Glutamatergic neuron (in vitro differentiated cells): ENCODE measurements around the gene GLIPR2. TPM values are rescaled to one million over a fixed set of nuclear protein-coding genes. Genes with fewer than 3 reads are reported as not detected.

ENCODE experiments used
- DNase-seq: peaks from one replicate; pipeline ENCODE4 v3.0.0; 2022
- H3K27ac Mint-ChIP-seq: one replicate; pipeline ENCODE4 v1.8.0; 2020; ENCODE audit warnings: mild to moderate bottlenecking, mixed read lengths, inconsistent platforms; ENCODE audit not compliant: unreplicated experiment
- H3K27me3 Mint-ChIP-seq: one replicate; pipeline ENCODE4 v1.8.0; 2020; ENCODE audit warnings: mild to moderate bottlenecking, moderate library complexity, mixed read lengths, inconsistent platforms; ENCODE audit not compliant: unreplicated experiment
- H3K36me3 Mint-ChIP-seq: one replicate; pipeline ENCODE4 v1.8.0; 2020; ENCODE audit warnings: mild to moderate bottlenecking, mixed read lengths, inconsistent platforms; ENCODE audit not compliant: unreplicated experiment
- H3K4me1 Mint-ChIP-seq: one replicate; pipeline ENCODE4 v1.8.0; 2020; ENCODE audit warnings: mild to moderate bottlenecking, low read depth, mixed read lengths, inconsistent platforms; ENCODE audit not compliant: unreplicated experiment
- H3K4me3 Mint-ChIP-seq: one replicate; pipeline ENCODE4 v1.8.0; 2020; ENCODE audit warnings: mild to moderate bottlenecking, mixed read lengths, inconsistent platforms; ENCODE audit not compliant: unreplicated experiment
- H3K9me3 Mint-ChIP-seq: one replicate; pipeline ENCODE4 v1.8.0; 2020; ENCODE audit warnings: mild to moderate bottlenecking, moderate library complexity, mixed read lengths, inconsistent platforms; ENCODE audit not compliant: unreplicated experiment
- CTCF ChIP-seq: fragments of 200-600 bp; sonication (generic); IDR thresholded peaks from one replicate; pipeline ENCODE4 v1.5.0; 2021; ENCODE audit not compliant: partially characterized antibody, unreplicated experiment
- total RNA-seq: library from RNA; stranded (reverse); fragmentation: NEBNext Ultra II Directional; extraction: Animal tissue kit (Norgen Biotek cat#: 25700); gene quantifications from one replicate; pipeline ENCODE4 v1.2.1, GENCODE V29; 2021; ENCODE audit not compliant: unreplicated experiment

GLIPR2 gene
- total RNA-seq, 1 donor from 2014 or later = 84.4 TPM

- H3K4me3 Mint-ChIP-seq = no peak overlapping the region
- no peaks in the 10 kb centered on the region for H3K36me3 Mint-ChIP-seq
- H3K27me3 Mint-ChIP-seq = peaks cover 3% of the 10 kb centered on the region
- no peak overlapping the region for H3K27ac Mint-ChIP-seq
- H3K4me1 Mint-ChIP-seq = peaks cover 11% of the 10 kb centered on the region
- no peak for TF ChIP-seq CTCF
- no peak for DNase-seq
- no peaks in the 10 kb centered on the region for H3K9me3 Mint-ChIP-seq
These were observed 50.9 kb downstream of the GLIPR2 start for GRCh38 chr9:36187414-36187813.

DNA sequence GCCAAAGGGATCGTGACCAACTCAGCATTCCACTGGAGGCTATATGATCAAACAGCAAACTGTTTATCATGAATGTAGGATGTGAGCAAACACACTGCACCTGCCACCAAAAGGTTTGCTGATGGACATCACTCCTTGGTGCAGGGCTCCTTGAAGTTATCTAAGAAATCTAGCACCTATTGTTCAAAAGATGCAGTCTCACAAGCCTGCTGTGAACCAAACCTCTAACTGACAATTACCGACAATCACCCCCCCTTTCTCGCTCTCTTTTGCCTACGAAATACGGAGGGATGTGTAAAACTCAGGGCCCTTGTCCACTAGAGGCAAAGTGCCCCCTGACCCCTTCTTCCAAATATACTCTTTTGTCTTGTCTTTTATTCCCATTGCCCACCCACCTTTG lies 51.7 kb downstream of the GLIPR2 start:
- no peaks in the 10 kb centered on the region for H3K36me3 Mint-ChIP-seq
- no peak overlapping the region for H3K4me3 Mint-ChIP-seq
- no peak overlapping the region for H3K27ac Mint-ChIP-seq
- no peak for DNase-seq
- H3K4me1 Mint-ChIP-seq = peaks cover 16% of the 10 kb centered on the region
- peaks cover 3% of the 10 kb centered on the region for H3K27me3 Mint-ChIP-seq
- TF ChIP-seq CTCF = no peak
- no peaks in the 10 kb centered on the region for H3K9me3 Mint-ChIP-seq

GRCh38 chr9:36189976-36190375 lies 53.4 kb downstream of the GLIPR2 start:
- Mint-ChIP-seq H3K4me1 (peaks cover 21% of the 10 kb centered on the region), H3K27me3 (peaks cover 3% of the 10 kb centered on the region), H3K9me3 (no peaks in the 10 kb centered on the region), H3K4me3 (peak overlapping the region; percentile 84), H3K36me3 (no peaks in the 10 kb centered on the region), H3K27ac (no peak overlapping the region)
- no peak for TF ChIP-seq CTCF
- DNase-seq = no peak

- TF ChIP-seq CTCF = peak; percentile 34
- Mint-ChIP-seq H3K27me3 (peaks cover 3% of the 10 kb centered on the region), H3K4me1 (peaks cover 21% of the 10 kb centered on the region), H3K4me3 (peak within 1 kb of the TSS; percentile 98), H3K9me3 (no peaks in the 10 kb centered on the region), H3K27ac (peak within 1 kb of the TSS; percentile 69), H3K36me3 (no peaks in the 10 kb centered on the region)
- peak; percentile 93 for DNase-seq
These were observed 54.1 kb downstream of the GLIPR2 start, which contains the start of gene CLTA for GRCh38 chr9:36190388-36191289. Gene CLTA, plus strand, starts transcription at chr9:36190921. Its CDS starts 136 bp downstream, at chr9:36191057.

- TF ChIP-seq CTCF = no peak
- Mint-ChIP-seq H3K4me1 (peaks cover 21% of the 10 kb centered on the region), H3K27ac (peak overlapping the region; percentile 69), H3K4me3 (peak overlapping the region; percentile 98), H3K9me3 (no peaks in the 10 kb centered on the region), H3K27me3 (peaks cover 3% of the 10 kb centered on the region), H3K36me3 (no peaks in the 10 kb centered on the region)
- DNase-seq = no peak
These were observed 54.7 kb downstream of the GLIPR2 start for GRCh38 chr9:36191290-36191645.
